NB4 (cell line): ENCODE measurements around the gene PITPNC1.

Source experiments
- DNase-seq: peaks from one replicate; pipeline ENCODE4 v3.0.0; 2010; ENCODE audit warnings: low read depth
- H3K4me3 ChIP-seq: one replicate; pipeline ENCODE4 v1.5.1; 2011; ENCODE audit warnings: mild to moderate bottlenecking, low read depth, low read length, moderate library complexity
- CTCF ChIP-seq: IDR thresholded peaks from one replicate; pipeline ENCODE4 v1.5.1; 2012; ENCODE audit warnings: low read depth, low read length
- MYC ChIP-seq: IDR thresholded peaks from 2 replicates; pipeline ENCODE4 v1.6.1; 2011; ENCODE audit warnings: low read depth, low read length
- POLR2A ChIP-seq: IDR thresholded peaks from 2 replicates; pipeline ENCODE4 v1.6.1; 2011; ENCODE audit warnings: mild to moderate bottlenecking; ENCODE audit not compliant: insufficient read length; ENCODE audit errors: extremely low read depth
- TF ChIP-seq, protein P1 (sequence below): IDR thresholded peaks from 2 replicates; pipeline ENCODE4 v1.6.1; 2011; ENCODE audit warnings: low read depth, low read length

The PITPNC1 gene

GRCh38 chr17:67655478-67656148 is 278.5 kb downstream of the PITPNC1 start:
- no peak overlapping the region for H3K4me3 ChIP-seq
- peak; percentile 60 for DNase-seq
- TF ChIP-seq, protein P1, sequence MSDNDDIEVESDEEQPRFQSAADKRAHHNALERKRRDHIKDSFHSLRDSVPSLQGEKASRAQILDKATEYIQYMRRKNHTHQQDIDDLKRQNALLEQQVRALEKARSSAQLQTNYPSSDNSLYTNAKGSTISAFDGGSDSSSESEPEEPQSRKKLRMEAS, result no peak
- TF ChIP-seq POLR2A (no peak), MYC (no peak), CTCF (no peak)

GRCh38 chr17:67656494-67657203 is 279.6 kb downstream of the PITPNC1 start:
- TF ChIP-seq POLR2A (no peak), MYC (no peak), CTCF (no peak)
- TF ChIP-seq, protein P1, result no peak

GRCh38 chr17:67657596-67657995 is 280.5 kb downstream of the PITPNC1 start:
- TF ChIP-seq POLR2A (no peak), CTCF (no peak), MYC (no peak)
- TF ChIP-seq, protein P1, result no peak
- DNase-seq, result no peak
- H3K4me3 ChIP-seq, result no peak overlapping the region

More at GRCh38 chr17:67656494-67657203, 279.6 kb downstream of the PITPNC1 start:
- DNase-seq, result no peak
- no peak overlapping the region for H3K4me3 ChIP-seq

GRCh38 chr17:67658265-67658664 is 281.2 kb downstream of the PITPNC1 start:
- no peak for TF ChIP-seq CTCF
- no peak for TF ChIP-seq MYC
- no peak for TF ChIP-seq POLR2A
- H3K4me3 ChIP-seq, result no peak overlapping the region
- no peak for DNase-seq

DNA sequence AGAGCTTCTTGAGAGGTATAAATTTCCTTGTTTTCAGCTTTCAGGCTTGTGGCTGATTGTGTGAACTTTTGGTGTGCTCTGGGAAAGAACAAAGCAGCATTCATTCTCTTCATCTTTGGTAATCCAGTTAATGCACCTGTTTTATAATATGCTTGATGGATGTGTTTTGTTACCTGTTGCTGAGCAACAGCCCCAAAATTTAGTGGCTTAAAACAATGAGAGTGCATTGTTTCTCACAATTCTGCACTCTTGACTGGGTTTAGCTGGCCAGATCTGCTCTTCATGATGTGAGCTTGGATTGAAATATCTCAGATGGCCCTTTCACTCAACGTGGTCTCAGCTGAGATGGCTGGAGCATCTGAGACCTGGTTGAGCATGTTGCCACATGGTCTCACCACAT is 281.9 kb downstream of the PITPNC1 start:
- H3K4me3 ChIP-seq, result no peak overlapping the region
- DNase-seq, result no peak
- TF ChIP-seq, protein P1, result no peak
- TF ChIP-seq MYC (no peak), CTCF (no peak), POLR2A (no peak)
